C4-2B (cell line): ENCODE measurements around the gene SRSF11.

Experiments used
- H3K27ac ChIP-seq: fragments of 450-650 bp; 2 replicates; pipeline ENCODE4 v1.5.1; 2017
- CTCF ChIP-seq: fragments of 450-650 bp; conservative IDR thresholded peaks from 2 replicates; pipeline ENCODE4 v1.5.1; 2017; ENCODE audit warnings: mild to moderate bottlenecking
- ZFX ChIP-seq: fragments of 450-650 bp; IDR thresholded peaks from 2 replicates; pipeline ENCODE4 v1.6.1; 2017

SRSF11 gene

GRCh38 chr1:70247768-70248167 lies 26.6 kb downstream of the SRSF11 start:
- no peak for TF ChIP-seq CTCF
- TF ChIP-seq ZFX: no peak

GRCh38 chr1:70248729-70249128 lies 27.5 kb downstream of the SRSF11 start:
- TF ChIP-seq CTCF (no peak), ZFX (no peak)
- no peak overlapping the region for H3K27ac ChIP-seq

More at GRCh38 chr1:70247768-70248167, 26.6 kb downstream of the SRSF11 start:
- no peak overlapping the region for H3K27ac ChIP-seq

GRCh38 chr1:70256664-70257063 lies 35.5 kb downstream of the SRSF11 start:
- TF ChIP-seq CTCF (no peak), ZFX (no peak)
- H3K27ac ChIP-seq: no peak overlapping the region

GRCh38 chr1:70264839-70265238 lies 43.7 kb downstream of the SRSF11 start:
- TF ChIP-seq CTCF (no peak), ZFX (no peak)
- H3K27ac ChIP-seq: no peak overlapping the region

GRCh38 chr1:70265946-70266345 lies 44.8 kb downstream of the SRSF11 start:
- TF ChIP-seq CTCF (no peak), ZFX (no peak)
- H3K27ac ChIP-seq: no peak overlapping the region

- no peak for TF ChIP-seq ZFX
- no peak for TF ChIP-seq CTCF
- H3K27ac ChIP-seq: no peak overlapping the region
Observed at GRCh38 chr1:70277875-70278274, 56.7 kb downstream of the SRSF11 start.

- H3K27ac ChIP-seq: no peak overlapping the region
- TF ChIP-seq CTCF (no peak), ZFX (no peak)
Observed at GRCh38 chr1:70278710-70279109, 57.5 kb downstream of the SRSF11 start.
